ENCODE measurements around the gene ZNF316.
"Not testable (repeated sequence)": the region's sequence is repeated elsewhere in the genome, so short reads cannot be mapped to it uniquely, and the experiment has no call there.

Gene ZNF316

DNA sequence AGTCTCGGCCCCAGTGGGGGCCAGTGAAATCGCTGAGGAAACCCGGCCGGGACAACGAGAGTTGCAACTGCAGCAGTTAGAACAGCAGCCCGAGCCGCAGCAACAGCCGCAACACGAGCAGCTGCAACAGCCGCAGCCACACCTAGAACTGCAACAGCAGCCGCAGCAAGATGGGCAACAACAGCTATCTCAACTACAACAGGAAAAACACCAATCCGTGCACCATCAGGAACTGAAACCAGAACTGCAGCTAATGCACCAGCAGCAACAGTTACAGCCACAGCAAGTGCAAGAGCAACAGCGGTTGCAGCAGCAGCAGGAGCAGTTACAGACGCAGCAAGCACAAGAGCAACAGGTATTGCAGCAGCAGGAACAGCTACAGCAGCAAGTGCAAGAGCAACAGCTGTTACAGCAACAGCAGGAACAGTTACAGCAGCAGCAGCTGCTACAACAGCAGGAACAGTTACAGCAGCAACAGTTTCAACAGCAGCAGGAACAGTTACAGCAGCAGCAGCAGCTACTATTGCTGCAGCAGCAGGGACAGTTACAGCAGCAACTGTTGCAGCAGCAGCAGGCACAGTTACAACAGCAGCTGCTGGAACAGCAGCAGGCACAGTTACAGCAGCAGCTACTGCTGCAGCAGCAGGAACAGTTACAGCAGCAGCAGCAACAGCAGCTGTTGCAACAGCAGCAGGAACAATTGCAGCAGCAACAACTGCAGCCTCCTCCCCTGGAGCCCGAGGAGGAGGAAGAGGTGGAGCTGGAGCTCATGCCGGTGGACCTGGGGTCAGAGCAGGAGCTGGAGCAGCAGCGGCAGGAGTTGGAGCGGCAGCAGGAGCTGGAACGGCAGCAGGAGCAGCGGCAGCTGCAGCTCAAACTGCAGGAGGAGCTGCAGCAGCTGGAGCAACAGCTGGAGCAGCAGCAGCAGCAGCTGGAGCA, 15.7 kb upstream of the ZNF316 start:
- DNase-seq (no peak), ATAC-seq (no peak)

DNA sequence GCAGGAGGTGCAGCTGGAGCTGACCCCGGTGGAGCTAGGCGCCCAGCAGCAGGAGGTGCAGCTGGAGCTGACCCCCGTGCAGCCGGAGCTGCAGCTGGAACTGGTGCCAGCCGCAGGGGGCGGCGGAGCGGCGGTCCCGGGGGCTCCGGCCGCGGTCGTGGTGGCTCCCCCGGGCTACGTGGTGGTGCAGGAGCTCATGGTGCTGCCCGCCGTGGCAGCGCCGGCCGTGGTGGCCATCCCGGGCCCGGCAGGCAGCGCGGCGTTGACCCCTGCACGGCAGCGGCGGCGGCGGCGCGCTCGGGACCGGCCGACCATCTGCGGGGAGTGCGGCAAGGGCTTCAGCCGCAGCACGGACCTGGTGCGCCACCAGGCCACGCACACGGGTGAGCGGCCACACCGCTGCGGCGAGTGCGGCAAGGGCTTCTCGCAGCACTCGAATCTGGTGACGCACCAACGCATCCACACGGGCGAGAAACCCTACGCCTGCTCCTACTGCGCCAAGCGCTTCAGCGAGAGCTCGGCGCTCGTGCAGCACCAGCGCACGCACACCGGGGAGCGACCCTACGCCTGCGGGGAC, 14.9 kb upstream of the ZNF316 start:
- ATAC-seq (no peak), DNase-seq (no peak)

DNA sequence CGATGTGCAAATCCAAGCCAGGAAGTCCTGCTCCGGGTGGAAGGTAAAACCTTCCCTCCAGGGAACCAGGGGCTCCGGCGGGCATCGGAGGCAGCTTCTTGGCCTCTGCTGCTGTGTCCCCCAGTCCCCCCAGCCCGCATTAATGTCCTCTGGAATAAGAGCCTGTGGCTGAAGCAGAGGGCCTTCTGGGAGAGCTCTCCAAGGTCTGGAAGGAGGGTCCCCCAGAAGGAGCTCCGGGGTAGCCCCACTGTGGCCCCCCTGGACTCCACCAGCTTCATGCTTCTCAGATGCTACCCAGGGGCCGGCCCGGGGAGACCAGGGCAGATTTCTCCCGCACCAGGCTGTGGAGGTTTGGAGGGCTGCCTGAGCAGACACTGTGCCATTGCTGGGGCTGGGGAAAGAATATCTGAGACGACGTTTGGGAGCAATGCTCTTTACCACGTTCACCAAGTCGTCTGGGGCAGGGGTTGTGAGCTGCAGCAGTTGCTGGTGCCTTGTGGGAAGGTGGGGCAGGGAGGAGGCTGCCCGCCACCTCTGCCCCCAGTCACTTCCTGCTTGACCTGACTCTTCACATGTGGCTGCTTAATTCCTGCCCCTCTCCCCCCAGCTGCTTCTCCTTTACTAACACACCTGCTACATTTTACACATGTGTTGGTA, 13.4 kb upstream of the ZNF316 start:
- DNase-seq (no peak), ATAC-seq (peak; percentile 34)

DNA sequence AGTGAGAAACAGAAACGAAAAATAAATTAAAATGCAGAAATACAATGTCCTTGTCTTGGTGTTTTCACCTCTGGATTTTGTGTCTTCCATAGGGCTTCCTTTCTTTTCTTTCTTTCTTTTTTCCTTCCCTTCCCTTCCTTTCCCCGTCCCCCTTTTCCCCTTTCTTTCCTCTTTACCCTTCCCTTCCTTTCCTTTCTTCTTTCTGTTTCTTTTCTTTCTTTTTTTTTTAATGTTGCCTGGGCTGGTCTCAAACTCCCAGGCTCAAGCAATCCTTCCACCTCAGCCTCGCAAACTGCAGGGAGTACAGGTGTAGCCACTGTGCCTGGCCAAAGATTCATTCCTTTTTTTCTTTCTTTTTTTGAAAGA, 12.9 kb upstream of the ZNF316 start:
- ATAC-seq (no peak), DNase-seq (no peak)

DNA sequence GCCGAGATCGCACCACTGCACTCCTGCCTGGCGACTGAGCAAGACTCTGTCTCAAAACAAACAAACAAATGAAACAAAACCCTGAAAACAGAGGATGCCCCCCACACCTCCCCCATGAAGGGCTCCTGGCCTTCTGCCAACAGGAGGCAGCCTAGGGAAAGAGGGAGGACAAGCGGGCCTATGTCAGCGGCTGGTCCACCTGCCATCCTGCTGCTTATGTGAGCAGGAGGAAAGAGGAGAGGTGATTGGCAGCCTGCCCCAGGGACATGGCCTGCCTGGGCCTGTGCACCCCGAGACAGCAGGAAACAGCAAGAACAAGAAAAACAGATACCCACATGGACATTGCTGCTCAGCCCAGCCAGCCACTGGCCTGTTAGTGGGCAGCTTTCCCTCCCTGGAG, 9.1 kb upstream of the ZNF316 start:
- no peak for ATAC-seq
- no peak for DNase-seq

DNA sequence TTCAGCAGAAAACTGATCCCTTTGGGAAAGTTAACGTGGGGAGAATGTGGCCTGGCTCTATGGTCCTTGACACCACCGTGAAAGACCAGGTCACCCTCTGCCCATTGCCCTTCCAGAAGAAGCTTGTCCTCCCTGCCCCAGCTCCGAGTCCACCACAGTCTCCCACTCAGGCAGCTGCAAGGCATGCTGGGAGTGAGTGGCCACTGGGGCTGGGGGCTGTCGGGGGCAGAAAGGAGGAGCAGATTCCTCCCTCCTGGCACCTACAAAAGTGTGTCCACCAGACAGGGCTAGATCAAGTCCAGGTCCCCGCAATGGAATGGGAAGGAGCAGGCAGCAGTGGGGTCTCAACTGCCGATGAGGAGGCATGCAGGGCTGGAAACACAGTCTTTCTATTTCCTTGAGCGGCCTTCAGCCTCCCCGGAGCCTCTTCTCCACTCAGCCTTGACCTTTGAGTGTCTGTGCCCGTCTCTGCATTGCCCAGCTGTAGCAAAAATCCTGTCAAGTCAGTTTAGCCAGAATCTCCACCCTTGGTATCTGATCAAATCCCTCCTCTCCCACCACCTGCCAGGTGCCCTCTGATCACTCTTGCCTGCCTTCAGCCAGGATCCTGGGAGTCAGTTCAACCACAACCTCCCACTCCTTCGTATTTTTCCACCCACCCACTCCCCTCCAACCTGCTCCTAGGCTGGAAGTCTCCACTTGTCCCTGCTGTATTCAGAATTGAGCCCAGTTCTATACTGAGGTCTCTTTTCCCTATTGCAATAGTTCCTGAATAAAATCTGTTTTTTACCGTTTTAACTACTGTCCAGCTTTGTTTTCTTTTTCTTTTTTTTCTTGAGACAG, 6.9 kb upstream of the ZNF316 start:
- DNase-seq (no peak), ATAC-seq (no peak)

DNA sequence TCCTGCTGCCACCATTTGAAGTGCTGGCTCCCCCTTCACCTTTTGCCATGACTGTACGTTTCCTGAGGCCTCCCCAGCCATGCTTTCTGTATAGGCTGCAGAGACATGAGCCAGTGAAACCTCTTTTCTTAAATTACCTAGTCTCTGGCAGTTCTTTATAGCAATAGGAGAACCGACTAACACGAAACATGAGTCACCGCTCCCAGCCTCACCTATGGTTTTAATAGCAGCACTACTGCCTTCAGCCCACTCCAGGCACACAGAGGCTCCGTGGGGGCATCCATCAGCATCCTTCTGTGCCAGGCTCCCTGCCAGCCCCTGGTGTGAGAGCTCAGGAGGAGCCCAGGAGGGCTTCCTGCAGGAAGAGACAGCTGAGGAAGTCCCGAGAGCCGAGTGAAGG, 5.5 kb upstream of the ZNF316 start:
- no peak for DNase-seq
- peak; percentile 16 for ATAC-seq

DNA sequence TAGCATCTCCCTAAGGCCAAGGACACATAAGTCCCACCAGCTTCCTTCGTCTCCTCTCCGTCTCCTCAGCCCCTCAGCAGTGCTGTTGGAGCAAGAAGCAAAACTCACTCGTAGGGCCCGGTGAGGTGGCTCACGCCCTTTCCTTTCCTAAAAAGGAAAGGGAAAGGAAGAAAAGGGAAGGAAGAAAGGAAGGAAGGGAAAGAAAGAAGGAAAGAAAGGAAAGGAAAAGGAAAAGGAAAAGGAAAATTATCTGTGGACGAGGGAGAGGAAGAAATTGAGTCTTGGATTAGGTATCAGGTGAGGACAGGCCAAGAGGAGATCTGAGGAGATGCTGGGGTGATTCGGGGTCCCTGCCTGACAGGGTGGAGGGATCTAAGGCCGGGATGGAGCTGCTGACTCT, 3.1 kb upstream of the ZNF316 start:
- ATAC-seq (no peak), DNase-seq (no peak)

DNA sequence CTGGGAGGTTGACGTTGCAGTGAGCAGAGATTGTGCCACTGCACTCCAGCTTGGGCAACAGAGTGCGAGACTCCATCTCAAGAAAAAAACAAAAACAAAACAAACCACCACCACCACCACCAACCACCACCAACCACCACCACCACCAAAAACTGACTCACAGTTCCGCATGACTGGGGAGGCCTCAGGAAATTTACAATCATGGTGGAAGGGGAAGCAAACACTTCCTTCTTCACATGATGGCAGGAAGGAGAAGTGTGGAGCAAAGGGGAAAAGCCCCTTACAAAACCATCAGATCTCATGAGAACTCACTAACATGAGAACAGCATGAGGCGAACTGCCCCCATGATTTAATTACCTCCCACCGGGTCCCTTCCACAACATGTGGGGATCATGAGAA, 2.1 kb upstream of the ZNF316 start:
- ATAC-seq, DNase-seq: not testable (repeated sequence)

DNA sequence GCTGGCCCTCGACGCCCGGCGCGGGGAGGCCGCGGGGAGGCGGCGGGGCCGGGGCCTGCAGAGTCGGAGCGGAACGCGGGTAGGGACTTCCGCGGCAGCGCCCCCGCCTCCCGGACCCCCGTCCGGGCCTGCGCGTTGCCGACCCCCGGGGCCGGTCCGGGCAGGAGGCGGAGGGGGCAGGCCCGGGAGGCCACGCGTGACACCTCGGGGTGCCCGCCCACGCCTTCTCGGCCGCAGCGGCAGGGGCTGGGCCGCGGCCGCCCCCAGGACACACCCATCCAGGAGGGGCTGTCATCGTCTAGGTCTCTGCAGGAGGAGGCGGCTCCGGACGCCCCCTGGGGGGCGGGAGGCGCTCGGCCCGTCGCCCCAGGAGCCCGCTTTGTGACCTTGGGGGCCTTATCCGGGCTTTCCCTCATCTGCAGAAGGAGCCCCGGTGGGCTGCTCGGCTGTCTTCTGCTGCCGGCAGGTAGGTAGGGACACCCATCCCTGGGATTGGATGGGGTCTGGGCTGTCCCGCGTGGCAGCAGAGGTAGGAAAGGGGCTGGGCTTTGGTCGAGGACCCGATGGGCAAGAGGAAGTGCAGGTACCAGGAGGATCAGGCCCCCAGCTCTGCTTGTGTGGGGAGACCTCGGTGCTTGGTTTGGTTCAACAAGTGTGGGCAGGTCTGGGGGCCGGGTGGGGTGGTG, 569 bp downstream of the ZNF316 start:
- DNase-seq = peak; percentile 75
- peak; percentile 75 for ATAC-seq

DNA sequence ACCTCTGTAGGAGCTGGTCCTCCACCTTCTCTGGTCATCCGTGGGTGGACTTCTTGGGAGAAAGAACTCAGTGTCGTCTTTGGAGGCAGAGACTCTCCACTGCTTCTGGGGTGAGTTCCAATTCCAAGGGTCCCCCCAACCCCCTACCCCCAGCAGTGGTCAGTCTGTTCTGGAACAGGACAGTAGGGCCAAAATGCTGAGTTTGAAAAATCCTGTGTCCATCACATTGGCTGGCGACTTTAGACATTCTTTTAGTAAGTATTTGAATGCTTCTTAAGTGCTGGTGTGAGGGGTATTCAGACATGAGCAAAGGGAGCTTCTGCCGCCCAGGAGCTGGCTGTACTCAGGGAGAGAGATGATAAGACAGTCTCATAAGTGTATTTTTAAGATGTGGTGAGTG, 1.9 kb downstream of the ZNF316 start:
- no peak for ATAC-seq
- DNase-seq = no peak

DNA sequence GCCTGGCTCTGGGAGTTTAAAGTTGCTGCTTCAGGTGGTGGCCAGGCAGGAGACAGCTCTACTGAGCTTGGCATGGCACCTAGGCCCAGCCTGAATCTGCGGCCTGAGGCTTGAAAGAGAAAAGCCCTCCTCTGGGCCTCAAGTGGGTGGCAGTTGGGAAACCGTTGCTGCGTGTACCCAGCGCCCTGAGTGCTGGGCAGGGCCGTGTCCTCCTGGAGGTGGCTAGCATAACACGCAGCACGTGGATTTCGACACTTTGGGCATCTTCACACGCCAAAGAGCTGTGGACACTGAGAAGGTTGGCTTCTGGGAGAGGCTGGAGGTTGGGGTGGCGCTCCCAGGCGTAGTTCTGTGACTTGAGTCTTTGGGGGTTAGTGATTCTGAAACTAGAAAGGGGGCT, 2.5 kb downstream of the ZNF316 start:
- ATAC-seq = no peak
- no peak for DNase-seq

DNA sequence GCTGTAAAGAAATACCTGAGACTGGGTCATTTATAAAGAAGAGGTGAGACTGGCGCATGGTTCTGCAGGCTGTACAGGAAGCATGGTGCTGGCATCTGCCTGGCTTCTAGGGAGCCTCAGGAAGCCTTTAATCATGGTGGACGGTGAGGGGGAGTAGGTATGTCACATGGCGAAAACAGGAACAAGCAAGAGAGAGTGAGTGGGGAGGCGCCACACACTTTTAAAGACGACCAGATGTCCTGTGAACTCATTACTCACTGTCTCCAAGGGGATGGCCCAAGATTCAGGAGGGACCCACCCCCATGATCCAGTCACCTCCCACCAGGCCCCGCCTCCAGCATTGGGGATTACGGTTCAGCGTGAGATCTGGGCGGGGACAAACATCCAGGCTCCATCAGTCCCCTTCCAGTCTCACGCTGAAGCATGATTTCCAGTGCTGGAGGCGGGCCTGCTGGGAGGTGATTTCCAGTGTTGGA, 3.2 kb downstream of the ZNF316 start:
- ATAC-seq = peak; percentile 15
- DNase-seq = peak; percentile 54

DNA sequence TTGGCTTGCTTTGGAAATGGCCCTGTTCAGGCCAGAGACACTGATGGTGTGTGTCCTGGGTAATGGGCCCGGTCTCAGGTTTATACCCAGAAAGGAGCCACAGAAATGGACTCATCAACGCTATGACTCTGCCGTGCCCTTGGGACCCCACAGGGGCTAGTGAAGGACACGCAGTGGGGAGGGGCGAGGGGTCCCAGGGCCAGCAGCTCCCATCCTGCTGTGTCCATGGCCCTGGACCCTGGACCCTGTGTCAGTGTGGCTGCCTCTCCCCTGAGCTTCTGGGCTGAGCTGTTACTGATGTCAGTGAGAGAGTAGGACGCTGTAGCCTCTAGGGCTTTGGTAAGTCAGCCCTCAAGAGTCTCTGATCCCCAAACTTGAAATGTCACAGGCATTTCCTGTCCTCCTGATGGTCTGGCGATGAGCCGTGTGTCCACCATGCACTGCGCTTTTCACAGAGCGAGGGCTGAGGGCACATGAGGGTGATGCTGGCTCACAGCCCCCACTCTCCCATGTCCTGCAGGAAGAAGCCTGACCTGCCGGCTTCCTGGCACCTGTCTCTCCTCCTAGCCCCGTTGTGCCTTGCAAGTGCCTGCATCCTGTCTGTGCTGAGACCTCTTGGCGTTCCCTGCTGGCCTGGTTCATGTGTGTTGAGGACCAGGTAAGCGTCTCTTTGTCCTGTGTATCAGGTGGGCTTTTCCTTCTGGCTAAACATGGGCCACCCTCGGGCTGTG, 4.4 kb downstream of the ZNF316 start:
- no peak for DNase-seq
- no peak for ATAC-seq

DNA sequence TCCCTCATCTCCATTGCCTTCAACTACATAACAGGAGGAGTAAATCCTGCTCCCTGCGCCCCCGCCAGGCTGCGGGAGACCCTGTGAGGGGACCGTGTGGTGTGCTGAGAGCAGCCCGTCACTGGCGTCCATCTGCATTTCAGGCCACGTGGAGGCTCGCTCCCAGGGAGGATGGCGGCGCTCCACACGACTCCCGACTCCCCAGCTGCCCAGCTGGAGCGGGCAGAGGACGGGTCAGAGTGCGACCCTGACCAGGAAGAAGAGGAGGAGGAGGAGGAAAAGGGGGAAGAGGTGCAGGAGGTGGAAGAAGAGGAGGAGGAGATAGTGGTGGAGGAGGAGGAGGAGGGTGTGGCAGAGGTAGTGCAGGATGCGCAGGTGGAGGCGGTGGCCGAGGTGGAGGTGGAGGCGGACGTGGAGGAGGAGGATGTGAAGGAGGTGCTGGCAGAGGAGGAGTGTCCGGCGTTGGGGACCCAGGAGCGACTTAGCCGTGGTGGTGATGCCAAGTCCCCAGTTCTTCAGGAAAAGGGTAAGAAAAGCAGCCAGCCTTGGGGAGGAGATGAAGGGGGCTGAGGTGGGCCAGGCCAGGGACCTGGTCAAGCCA, 5.2 kb downstream of the ZNF316 start:
- no peak for DNase-seq
- ATAC-seq = no peak

DNA sequence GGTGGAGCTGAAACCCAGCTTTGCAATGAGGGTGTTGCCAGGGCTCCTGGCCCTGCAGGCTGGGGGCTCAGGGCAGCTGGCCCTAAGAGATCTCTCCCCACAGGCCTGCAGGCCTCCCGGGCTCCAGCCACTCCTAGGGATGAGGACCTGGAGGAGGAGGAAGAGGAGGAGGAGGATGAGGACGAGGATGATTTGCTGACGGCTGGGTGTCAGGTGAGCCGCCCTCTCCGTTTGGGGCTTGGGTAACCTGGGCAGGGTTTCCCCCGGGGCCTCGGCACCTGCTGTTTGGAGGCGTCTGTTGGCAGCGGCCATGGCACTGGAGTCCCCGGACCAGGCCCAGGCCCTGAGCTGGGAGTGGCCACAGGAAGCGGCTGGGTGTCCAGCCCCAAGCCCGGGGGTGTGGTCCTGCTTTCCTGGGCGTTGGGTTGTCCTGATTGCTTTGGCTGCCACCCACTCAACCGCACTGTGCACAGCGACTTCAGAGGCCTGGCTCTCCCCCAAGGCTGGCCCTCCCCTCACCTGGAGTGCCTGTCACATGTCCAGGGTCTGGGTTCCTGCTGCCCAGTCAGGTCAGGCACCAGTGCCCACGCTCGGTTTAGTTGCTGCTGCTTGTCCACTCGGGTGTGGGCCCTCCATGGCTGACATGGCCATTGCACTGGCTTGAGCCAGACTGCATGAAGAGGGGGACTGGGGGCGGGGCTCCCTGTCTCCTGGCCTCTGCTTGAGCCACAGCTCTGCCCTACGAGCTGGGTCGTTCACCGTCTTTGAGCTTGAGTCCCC, 5.9 kb downstream of the ZNF316 start:
- DNase-seq = no peak
- no peak for ATAC-seq

DNA sequence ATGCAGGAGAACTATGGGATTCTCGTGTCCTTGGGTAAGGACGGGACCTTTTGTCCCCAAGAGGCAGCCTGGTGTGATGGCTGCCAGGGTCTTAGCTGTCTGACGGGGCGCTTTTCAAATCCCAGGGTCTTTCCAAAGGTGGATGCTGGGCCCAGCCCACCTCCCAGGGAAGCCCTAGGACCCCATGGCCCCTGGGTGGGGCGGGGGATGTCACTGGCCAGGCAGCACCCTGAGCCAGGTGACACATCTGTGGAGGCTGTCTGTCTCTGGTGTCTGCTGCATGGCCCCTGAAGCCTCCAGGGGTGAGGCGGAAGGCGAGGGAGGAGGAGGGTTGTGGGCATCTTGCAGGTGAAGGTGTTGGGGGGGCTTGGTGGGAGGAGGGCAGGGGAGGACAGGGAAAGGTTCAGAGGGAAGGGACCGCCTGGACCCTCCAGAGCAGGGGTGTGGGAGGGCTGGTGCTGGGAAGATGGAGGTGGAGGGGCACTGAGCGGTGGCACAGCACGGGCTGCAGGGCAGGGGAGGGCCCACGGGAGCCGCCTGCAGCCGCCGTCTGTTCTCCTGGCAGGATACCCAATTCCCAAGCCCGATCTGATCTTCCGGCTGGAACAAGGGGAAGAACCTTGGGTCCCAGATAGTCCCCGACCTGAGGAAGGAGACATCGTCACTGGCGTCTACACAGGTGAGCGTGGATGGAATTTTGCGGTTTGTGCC, 7.0 kb downstream of the ZNF316 start:
- ATAC-seq (no peak), DNase-seq (no peak)

DNA sequence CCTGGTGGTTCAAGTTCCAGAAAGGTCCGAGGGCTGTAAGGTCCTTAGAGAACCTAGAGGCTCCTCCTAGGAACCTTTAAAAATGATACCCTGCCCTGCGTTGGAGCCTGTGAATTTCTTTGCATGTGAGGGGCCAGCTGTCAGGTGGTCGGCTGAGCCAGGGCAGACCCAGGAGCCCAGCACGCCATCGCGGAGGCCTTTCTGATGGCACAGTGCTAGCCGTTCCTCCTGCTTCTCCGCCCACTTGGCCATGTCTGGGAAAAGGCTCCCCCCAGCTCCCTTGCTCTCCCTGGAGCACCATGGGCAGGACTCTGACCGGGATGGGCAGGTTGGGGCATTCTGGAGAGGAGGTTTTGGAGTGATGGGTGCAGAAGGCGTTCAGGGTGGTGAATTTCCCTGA, 7.6 kb downstream of the ZNF316 start:
- ATAC-seq = no peak
- no peak for DNase-seq

DNA sequence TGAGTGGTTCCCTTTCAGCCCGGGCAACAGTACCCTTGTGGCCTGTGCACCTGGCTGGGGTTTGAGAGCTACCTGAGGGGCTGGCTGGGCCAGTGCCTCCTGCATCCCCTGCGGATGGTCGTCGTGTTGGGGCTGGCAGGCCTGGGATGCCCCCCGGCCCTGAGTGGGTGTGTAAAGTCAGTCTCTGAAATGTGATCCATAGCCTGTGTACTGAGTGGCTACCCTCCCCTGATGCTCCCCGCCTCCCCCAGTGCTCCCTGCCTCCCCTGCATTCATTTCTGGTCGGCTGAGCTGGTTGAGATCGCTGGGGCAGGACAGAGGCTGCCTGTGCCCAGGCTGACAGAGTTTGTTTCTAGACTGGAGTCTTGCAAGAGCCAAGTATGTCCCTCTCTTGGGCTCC, 9.3 kb downstream of the ZNF316 start:
- no peak for DNase-seq
- no peak for ATAC-seq
